A549 (cell line): Measurements from ENCODE around the gene S100B. TPM values are rescaled to one million over a fixed set of nuclear protein-coding genes. Genes with fewer than 3 reads are reported as not detected.

Source experiments
- polyA plus RNA-seq, 4 experiments: library from polyadenylated mRNA; depleted of rRNA in 3 of 4; stranded (reverse); fragments of >200 nt; fragmentation: RNase III in 1 of 4; extraction: RNeasy Plus Mini Kit Qiagen cat#74134 plus additional on column Dnase treatment in 1 of 4; gene quantifications; 2 replicates in 3 of 4; 3 replicates in 1 of 4; pipeline ENCODE4 v1.2.3, GENCODE V29; 2011 to 2017

S100B gene
- polyA plus RNA-seq, 2 of the 4 experiments (the other 2 are of a cell fraction): not detected

Other genes with a start within 250 kb of the S100B start
- gene DIP2A, start 146.2 kb downstream of the S100B start, polyA plus RNA-seq (2011; rRNA removed): 18.0 and 18.4 TPM in 2 replicates
- 12.1 to 13.8 TPM (median 13.3 TPM) in 3 replicates for gene DIP2A, start 146.2 kb downstream of the S100B start, polyA plus RNA-seq (2017; fragmentation: RNase III; extraction: RNeasy Plus Mini Kit Qiagen cat#74134 plus additional on column Dnase treatment)
- 64.1 and 69.2 TPM in 2 replicates for gene PRMT2, start 30.6 kb upstream of the S100B start, polyA plus RNA-seq (2011; rRNA removed)
- gene PRMT2, start 30.6 kb upstream of the S100B start, polyA plus RNA-seq (2017; fragmentation: RNase III; extraction: RNeasy Plus Mini Kit Qiagen cat#74134 plus additional on column Dnase treatment): 68.8 to 75.3 TPM (median 75.1 TPM) in 3 replicates